Mucosa of rectum (tissue), 2 donors: ENCODE results near the gene TSR1.

ENCODE experiments used
- H3K27ac ChIP-seq, 2 donors: one replicate each; pipeline ENCODE4 v1.7.0; 2013; ENCODE audit warnings: inconsistent platforms in 2 of 2, low read depth in 2 of 2, low read length in 2 of 2
- H3K27me3 ChIP-seq, 2 donors: one replicate each; pipeline ENCODE4 v1.7.0; 2013; ENCODE audit warnings: low read length in 2 of 2; ENCODE audit not compliant: control insufficient read depth in 2 of 2, insufficient read depth in 2 of 2
- H3K36me3 ChIP-seq, 2 donors: one replicate each; pipeline ENCODE4 v1.7.0; 2013; ENCODE audit warnings: low read length in 2 of 2; ENCODE audit not compliant: control insufficient read depth in 2 of 2, insufficient read depth in 2 of 2
- H3K4me1 ChIP-seq, 2 donors: one replicate each; pipeline ENCODE4 v1.7.0; 2013; ENCODE audit warnings: low read length in 2 of 2, mild to moderate bottlenecking in 1 of 2; ENCODE audit not compliant: control insufficient read depth in 2 of 2, insufficient read depth in 2 of 2
- H3K4me3 ChIP-seq, 2 donors: one replicate each; pipeline ENCODE4 v1.7.0; 2013; ENCODE audit warnings: low read length in 2 of 2
- H3K9ac ChIP-seq, 2 donors: one replicate each; pipeline ENCODE4 v1.7.0; 2013; ENCODE audit warnings: low read length in 2 of 2, low read depth in 1 of 2, mild to moderate bottlenecking in 1 of 2
- H3K9me3 ChIP-seq, 2 donors: one replicate each; pipeline ENCODE4 v1.7.0; 2013; ENCODE audit warnings: low read length in 2 of 2; ENCODE audit not compliant: control insufficient read depth in 2 of 2
- donor health status: healthy.
- donor health status: Normal muscosa, but diverticular disease.

The TSR1 gene

DNA sequence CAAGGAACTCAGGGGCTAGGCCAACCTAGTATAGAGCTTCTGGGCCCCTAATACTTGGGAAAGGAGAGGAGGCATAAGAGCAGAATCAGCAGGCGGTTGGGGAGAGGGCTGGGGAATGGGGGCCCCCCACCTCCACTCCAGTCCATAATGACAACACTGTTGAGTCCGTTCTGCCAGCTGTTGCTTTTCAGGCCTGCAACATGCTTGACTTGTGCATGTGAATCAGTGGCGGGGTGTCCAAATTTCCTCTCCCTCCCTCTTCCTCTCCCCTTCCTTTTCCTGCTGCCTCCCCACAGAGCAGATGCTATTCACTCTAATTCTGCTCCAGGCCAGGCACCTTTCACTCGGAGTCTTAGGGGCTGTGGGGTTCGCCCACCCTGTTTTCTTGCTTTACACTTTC, 32.8 kb upstream of the TSR1 start:
- H3K36me3 ChIP-seq, result peaks cover 20 to 23% of the 10 kb centered on the region in 2 donors
- H3K9ac ChIP-seq, result no peak overlapping the region
- no peak overlapping the region for H3K4me3 ChIP-seq
- no peak overlapping the region for H3K27ac ChIP-seq
- no peaks in the 10 kb centered on the region for H3K9me3 ChIP-seq
- H3K4me1 ChIP-seq, result peaks cover 0 to 2% of the 10 kb centered on the region in 2 donors
- H3K27me3 ChIP-seq, result no peaks in the 10 kb centered on the region

DNA sequence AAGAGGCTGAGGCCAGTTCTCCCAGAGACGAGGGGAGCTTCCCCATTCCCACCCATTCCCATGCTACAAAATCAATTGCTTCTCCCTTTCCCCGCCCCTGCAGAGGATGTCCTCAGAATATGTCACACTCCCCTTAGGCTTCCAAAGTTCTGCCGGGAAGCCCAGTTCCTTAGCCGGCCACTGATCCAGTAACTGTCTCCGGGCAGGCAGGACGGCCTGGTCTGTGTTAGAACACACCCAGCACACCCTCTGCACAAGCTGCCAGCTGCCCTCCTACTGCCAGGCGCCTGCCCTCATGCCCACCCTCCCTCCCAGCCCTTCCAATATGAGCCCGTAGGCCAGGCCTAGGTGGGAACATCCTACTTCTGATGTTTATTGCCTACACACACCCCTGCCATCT, 32.1 kb upstream of the TSR1 start:
- no peaks in the 10 kb centered on the region for H3K27me3 ChIP-seq
- H3K36me3 ChIP-seq, result peaks cover 21 to 25% of the 10 kb centered on the region in 2 donors
- no peak overlapping the region for H3K4me3 ChIP-seq
- H3K4me1 ChIP-seq, result peaks cover 0 to 2% of the 10 kb centered on the region in 2 donors
- H3K9ac ChIP-seq, result no peak overlapping the region
- H3K9me3 ChIP-seq, result no peaks in the 10 kb centered on the region
- no peak overlapping the region for H3K27ac ChIP-seq

DNA sequence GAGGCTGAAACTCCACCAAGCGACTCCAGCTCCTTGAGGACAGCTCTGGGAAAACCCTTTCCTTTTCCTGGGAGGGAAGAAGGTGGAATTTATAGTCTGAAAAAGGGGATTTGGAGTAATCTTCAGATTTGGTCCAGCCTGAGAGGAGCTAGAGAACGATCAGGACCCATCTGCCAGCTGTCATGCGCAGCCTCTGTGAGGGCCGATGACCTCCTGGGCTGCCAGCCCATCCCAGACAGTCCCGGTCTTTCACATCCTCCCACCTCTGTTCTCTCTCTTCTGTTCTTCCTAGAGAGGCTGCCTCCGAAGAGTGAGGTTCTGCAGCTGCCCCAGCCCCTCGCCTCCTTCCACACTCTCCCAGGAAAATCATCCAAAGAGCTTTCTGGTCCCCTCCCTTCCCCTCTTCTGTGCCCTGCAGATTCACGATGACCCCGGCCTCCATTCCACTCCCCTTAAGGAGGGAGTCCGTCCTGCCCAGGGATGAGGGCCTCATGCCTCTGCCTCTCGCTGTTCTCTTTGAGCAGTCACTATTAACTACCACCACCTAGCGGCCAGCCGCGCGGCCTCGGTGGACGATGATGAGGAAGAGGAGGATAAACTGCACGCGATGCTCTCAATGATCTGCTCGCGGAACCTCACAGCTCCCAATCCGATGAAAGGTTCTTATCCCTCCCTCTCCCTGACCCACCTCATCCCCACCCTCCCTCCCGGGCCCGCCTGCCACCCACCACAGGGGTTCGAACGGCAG, 30.7 kb upstream of the TSR1 start:
- Histone ChIP-seq H3K27me3 (no peaks in the 10 kb centered on the region), H3K27ac (no peak overlapping the region), H3K9ac (no peak overlapping the region), H3K36me3 (peaks cover 17 to 19% of the 10 kb centered on the region in 2 donors), H3K9me3 (no peaks in the 10 kb centered on the region), H3K4me3 (no peak overlapping the region), H3K4me1 (peaks cover 0 to 2% of the 10 kb centered on the region in 2 donors)

DNA sequence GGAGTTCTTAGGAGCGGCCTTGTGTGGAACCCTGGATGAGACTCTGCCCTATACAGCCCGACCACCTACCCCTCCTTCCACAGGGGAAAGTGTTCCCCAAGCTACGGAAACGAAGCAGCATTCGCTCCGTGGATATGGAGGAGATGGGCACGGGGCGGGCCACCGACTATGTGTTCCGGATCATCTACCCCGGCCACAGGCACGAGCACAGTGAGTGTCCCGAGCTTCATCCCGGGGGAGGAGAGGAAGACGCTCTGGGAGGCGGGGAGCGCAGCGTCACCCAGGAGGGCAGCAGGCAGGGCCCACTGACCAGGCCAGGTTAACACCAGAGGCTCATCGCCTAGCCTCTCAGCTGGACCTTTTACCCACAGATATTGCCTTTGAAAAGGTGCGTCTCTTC, 28.9 kb upstream of the TSR1 start:
- peaks cover 17 to 21% of the 10 kb centered on the region in 2 donors for H3K36me3 ChIP-seq
- no peaks in the 10 kb centered on the region for H3K27me3 ChIP-seq
- H3K4me3 ChIP-seq, result no peak overlapping the region
- no peaks in the 10 kb centered on the region for H3K9me3 ChIP-seq
- H3K9ac ChIP-seq, result no peak overlapping the region
- peaks cover 0 to 2% of the 10 kb centered on the region in 2 donors for H3K4me1 ChIP-seq
- H3K27ac ChIP-seq, result no peak overlapping the region

DNA sequence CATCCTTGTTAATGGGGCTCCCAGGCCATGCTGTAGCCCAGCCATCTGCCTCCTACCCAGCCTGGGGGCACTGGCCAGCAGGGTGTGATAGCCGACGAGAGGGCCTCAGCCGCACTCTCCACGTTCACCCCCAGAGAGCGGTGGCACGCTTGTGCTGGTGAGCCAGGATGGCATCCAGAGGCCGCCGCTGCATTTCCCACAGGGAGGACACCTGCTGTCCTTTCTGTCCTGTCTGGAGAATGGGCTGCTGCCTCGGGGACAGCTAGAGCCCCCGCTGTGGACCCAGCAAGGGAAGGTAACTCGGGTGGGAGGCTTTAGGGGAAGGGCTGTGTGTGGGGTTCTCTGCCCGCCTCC, 28.5 kb upstream of the TSR1 start:
- Histone ChIP-seq H3K27ac (no peak overlapping the region), H3K4me1 (peaks cover 0 to 2% of the 10 kb centered on the region in 2 donors), H3K27me3 (no peaks in the 10 kb centered on the region), H3K4me3 (no peak overlapping the region), H3K9ac (no peak overlapping the region), H3K36me3 (peaks cover 17 to 21% of the 10 kb centered on the region in 2 donors), H3K9me3 (no peaks in the 10 kb centered on the region)

DNA sequence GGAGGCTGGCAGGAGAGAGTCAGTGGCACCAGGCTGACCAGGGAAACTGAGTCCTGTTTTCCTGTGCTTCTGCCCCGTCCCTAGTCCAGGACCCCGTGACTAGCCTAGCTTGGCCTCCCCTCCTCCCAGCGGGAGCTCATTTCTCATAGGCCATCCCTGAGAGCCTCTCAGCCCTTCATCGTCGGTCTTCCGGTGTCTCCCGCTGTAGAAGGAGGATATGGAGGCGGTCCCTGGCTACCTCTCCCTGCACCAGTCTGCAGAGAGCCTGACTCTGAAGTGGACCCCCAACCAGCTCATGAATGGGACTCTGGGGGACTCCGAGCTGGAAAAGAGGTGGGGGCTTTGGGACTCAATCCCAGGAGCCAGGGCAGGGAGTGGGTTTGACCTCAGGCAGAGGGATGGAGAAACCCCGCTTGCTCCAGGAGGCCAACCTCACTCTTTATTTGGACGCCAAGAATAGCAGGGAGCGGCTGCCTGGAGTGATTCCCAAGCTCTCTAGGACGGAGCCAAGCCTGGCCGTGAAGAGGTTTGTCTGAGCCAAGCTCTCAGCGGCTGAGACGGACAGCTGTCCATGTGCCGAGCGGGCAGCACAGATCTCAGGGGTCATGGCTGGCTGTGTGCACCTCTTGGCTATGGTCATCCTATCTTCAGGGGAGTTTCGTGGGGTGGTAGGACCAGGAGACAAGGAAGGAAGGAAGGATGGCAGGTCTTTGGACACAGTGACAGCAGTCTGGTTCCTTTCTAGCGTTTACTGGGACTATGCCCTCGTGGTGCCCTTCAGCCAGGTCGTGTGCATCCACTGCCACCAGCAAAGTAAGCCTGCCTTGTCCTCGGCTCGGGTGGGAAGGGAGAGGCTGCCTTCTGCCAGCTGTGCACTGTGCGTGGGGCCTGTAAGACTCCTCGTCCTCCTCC, 27.9 kb upstream of the TSR1 start:
- H3K27ac ChIP-seq, result no peak overlapping the region
- H3K9ac ChIP-seq, result no peak overlapping the region
- H3K27me3 ChIP-seq, result no peaks in the 10 kb centered on the region
- no peaks in the 10 kb centered on the region for H3K9me3 ChIP-seq
- H3K36me3 ChIP-seq, result peaks cover 17 to 21% of the 10 kb centered on the region in 2 donors
- H3K4me1 ChIP-seq, result peaks cover 0 to 2% of the 10 kb centered on the region in 2 donors
- no peak overlapping the region for H3K4me3 ChIP-seq

DNA sequence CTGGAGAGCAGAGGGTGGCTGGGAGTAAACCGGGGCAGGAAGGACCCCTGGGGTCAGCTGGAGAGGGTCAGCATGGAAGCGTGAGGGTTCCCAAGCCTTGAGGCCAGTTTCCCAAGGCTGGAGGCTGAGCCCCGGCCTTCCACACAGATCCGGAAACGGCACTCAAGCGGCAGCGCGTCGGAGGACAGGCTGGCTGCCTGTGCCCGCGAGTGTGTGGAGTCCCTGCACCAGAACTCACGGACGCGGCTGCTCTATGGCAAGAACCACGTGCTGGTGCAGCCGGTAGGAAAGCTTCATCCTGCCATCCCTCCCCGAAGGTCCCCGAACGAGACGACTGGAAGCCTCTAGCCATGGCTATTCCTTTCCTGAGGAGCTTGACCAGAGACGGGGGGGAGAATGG, 27.1 kb upstream of the TSR1 start:
- Histone ChIP-seq H3K4me1 (peaks cover 0 to 2% of the 10 kb centered on the region in 2 donors), H3K36me3 (peaks cover 17 to 21% of the 10 kb centered on the region in 2 donors), H3K27ac (no peak overlapping the region), H3K9me3 (no peaks in the 10 kb centered on the region), H3K27me3 (no peaks in the 10 kb centered on the region), H3K4me3 (no peak overlapping the region), H3K9ac (no peak overlapping the region)

DNA sequence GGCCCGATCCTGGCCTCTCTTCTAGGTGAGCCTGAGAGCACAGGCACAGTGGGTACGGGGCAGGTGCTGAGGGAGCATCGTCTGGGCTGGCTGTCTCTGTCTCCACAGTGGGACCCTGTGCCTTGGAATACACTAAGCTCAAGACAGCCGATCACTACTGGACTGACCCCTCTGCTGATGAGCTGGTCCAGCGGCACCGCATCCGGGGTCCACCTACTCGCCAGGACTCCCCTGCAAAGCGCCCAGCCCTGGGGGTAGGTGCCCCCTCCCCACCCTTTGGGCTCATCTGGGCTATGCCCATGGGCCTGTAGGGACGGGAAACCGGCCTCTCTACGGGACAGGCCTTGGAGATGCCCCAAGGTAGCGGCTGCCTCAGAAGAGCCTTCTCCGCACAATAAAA, 26.6 kb upstream of the TSR1 start:
- H3K9ac ChIP-seq, result no peak overlapping the region
- peaks cover 0 to 2% of the 10 kb centered on the region in 2 donors for H3K4me1 ChIP-seq
- no peak overlapping the region for H3K27ac ChIP-seq
- no peaks in the 10 kb centered on the region for H3K27me3 ChIP-seq
- no peaks in the 10 kb centered on the region for H3K9me3 ChIP-seq
- H3K4me3 ChIP-seq, result no peak overlapping the region
- H3K36me3 ChIP-seq, result peaks cover 17 to 18% of the 10 kb centered on the region in 2 donors

DNA sequence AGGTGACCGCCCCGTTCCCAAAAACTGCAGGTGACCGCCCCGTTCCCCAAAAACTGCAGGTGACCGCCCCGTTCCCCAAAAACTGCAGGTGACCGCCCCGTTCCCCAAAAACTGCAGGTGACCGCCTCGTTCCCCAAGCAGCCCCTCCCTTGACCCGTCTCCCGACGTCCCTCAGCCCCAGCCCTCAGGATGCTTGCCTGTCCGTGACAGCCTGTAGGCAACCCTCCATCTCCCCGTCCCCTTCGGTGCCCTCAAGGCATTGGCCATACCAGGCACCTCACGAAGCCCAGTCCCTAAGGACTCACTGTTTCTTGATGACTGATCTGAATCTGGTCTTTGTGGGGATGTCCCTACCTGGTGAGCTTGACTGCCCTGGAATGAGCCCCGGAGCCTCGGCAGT, 26.2 kb upstream of the TSR1 start:
- Histone ChIP-seq H3K9me3 (no peaks in the 10 kb centered on the region), H3K27ac (no peak overlapping the region), H3K4me1 (no peaks in the 10 kb centered on the region), H3K36me3 (peaks cover 17 to 18% of the 10 kb centered on the region in 2 donors), H3K4me3 (no peak overlapping the region), H3K9ac (no peak overlapping the region), H3K27me3 (no peaks in the 10 kb centered on the region)

DNA sequence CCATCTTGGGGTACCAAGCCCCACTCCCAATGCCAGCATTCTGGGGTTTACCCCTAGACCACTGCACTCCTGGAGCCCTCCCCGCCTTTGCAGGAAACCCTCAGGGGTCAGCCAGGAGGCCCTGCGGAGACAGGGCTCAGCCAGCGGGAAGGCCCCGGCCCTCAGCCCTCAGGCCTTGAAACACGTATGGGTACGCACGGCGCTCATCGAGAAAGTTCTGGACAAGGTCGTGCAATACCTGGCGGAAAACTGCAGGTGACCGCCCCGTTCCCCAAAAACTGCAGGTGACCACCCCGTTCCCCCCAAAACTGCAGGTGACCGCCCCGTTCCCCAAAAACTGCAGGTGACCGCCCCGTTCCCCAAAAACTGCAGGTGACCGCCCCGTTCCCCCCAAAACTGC, 25.8 kb upstream of the TSR1 start:
- peaks cover 17 to 18% of the 10 kb centered on the region in 2 donors for H3K36me3 ChIP-seq
- H3K9ac ChIP-seq, result no peak overlapping the region
- H3K27me3 ChIP-seq, result no peaks in the 10 kb centered on the region
- H3K4me1 ChIP-seq, result no peaks in the 10 kb centered on the region
- H3K9me3 ChIP-seq, result no peaks in the 10 kb centered on the region
- H3K27ac ChIP-seq, result no peak overlapping the region
- no peak overlapping the region for H3K4me3 ChIP-seq
